ENCODE measurements around the gene CES5A. TPM values are rescaled to one million over a fixed set of nuclear protein-coding genes. Genes with fewer than 3 reads are reported as not detected.

The CES5A gene
- total RNA-seq, 2 donors from 2014 or later = not detected

DNA sequence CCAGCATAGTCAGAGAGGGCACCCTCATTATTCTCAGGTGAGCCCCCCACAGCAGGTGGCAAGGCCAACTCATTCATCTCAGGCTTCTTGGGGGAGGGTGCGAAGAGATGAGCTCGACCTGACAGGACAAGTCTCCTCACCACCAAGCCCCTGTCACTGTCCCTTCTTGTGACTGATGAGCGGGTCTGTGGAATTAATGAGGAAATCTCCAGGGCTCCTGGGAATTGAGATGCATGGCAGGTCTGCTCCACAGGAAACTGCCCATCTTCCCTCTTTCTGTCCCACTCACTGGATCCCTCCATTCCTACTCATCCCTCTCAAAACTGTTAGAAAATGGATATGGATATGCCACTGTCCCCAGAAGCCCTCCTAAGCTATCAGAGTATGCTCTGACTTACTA, 32.5 kb upstream of the CES5A start:
- intact Hi-C loops (cut with DNase I) = no loop called here
- Histone ChIP-seq H3K4me3 (no peak overlapping the region), H3K9me3 (no peaks in the 10 kb centered on the region)

DNA sequence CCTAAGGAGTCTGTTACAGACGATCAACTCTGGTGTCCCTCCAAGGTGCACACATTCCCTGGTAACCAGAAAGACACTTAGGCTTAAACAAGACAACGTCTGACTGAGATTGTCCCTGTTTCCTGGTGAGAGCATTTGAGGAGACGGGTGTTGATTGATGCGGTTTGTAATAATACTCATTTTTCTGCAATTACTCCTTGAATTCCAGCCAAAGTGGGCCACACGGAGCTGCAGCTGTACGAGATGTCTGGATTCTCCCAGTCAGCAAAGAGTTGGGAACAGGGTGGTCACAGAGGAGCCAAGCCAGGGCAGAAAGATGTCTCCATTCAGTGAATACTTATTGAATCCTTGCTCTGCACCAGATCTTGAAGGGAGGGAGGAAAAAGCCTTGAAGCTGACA, 30.9 kb upstream of the CES5A start:
- no peaks in the 10 kb centered on the region for H3K9me3 ChIP-seq

More for the DNA sequence above, 32.5 kb upstream of the CES5A start:
- DNase-seq = no peak
- Histone ChIP-seq H3K27ac (no peak overlapping the region), H3K27me3 (no peaks in the 10 kb centered on the region), H3K4me1 (no peaks in the 10 kb centered on the region), H3K9ac (ENCODE audit: low read depth in 2 of 2, low read length in 2 of 2) (no peak overlapping the region), H3K36me3 (no peaks in the 10 kb centered on the region)
- TF ChIP-seq, protein P1, sequence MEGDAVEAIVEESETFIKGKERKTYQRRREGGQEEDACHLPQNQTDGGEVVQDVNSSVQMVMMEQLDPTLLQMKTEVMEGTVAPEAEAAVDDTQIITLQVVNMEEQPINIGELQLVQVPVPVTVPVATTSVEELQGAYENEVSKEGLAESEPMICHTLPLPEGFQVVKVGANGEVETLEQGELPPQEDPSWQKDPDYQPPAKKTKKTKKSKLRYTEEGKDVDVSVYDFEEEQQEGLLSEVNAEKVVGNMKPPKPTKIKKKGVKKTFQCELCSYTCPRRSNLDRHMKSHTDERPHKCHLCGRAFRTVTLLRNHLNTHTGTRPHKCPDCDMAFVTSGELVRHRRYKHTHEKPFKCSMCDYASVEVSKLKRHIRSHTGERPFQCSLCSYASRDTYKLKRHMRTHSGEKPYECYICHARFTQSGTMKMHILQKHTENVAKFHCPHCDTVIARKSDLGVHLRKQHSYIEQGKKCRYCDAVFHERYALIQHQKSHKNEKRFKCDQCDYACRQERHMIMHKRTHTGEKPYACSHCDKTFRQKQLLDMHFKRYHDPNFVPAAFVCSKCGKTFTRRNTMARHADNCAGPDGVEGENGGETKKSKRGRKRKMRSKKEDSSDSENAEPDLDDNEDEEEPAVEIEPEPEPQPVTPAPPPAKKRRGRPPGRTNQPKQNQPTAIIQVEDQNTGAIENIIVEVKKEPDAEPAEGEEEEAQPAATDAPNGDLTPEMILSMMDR (IDR thresholded peaks at IDR 0.05) = no peak

DNA sequence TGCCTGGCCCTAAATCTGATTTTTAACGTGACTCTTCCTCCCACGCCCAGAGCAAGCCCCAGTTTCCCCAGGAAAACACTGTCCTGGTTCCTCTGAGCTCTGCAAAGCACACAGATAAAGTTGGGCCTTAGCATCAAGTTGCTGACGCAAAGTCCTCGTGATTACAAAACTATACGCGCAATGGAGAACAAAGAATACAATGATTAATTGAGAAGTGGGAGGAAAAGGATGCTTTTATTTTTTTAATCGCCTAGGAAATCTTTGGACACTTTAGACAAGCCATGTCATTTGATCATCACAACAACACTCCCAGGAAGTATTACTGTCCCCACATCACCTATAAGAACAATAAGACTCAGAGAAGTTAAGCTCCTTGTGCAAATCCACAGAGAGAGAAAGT, 30.5 kb upstream of the CES5A start:
- intact Hi-C loops (cut with DNase I) = no loop called here

More for the DNA sequence above, 30.9 kb upstream of the CES5A start:
- DNase-seq = no peak
- Histone ChIP-seq H3K27me3 (no peaks in the 10 kb centered on the region), H3K4me3 (no peak overlapping the region), H3K9ac (ENCODE audit: low read depth in 2 of 2, low read length in 2 of 2) (no peak overlapping the region), H3K36me3 (no peaks in the 10 kb centered on the region), H3K27ac (no peak overlapping the region), H3K4me1 (no peaks in the 10 kb centered on the region)
- intact Hi-C loops (cut with DNase I) = no loop called here
- TF ChIP-seq, protein P1 (IDR thresholded peaks at IDR 0.05) = no peak

DNA sequence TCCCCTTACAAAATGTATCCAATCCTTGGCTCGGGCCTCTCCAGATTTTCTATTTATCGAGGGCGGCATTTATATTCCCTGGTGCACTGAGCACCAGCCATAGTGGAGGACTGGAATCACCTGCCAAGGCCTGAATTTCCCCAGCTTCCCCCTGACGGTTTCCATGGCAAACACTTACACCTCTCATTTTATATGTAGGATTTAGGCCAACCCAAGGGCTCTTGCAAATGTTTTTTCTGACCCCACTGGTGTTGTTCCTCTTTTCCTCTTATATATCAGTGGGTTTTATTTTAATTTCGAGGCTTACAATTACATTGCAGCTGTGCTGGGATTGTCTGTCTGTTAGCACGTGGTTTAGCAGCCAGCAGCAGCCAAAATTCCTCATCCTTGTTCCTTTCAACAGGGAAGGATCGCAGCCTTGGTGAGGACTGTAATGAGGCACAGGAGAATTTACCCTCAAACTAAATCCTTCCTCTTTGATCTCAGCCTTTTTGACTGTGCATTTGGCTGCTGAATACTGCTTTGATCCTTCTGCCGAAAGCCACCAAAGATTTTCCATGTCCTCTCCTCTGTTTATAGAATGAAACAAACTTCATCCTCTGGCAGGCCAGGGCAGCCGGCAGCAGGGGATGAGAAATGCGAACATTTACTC, 26.5 kb upstream of the CES5A start:
- DNase-seq = no peak
- TF ChIP-seq, protein P1 (IDR thresholded peaks at IDR 0.05) = no peak
- Histone ChIP-seq H3K27me3 (no peaks in the 10 kb centered on the region), H3K4me3 (no peak overlapping the region), H3K4me1 (no peaks in the 10 kb centered on the region), H3K27ac (no peak overlapping the region), H3K9me3 (no peaks in the 10 kb centered on the region), H3K9ac (ENCODE audit: low read depth in 2 of 2, low read length in 2 of 2) (no peak overlapping the region), H3K36me3 (no peaks in the 10 kb centered on the region)
- intact Hi-C loops (cut with DNase I) = no loop called here

More for the DNA sequence above, 30.5 kb upstream of the CES5A start:
- Histone ChIP-seq H3K36me3 (no peaks in the 10 kb centered on the region), H3K27ac (no peak overlapping the region), H3K4me3 (no peak overlapping the region), H3K27me3 (no peaks in the 10 kb centered on the region), H3K4me1 (no peaks in the 10 kb centered on the region), H3K9ac (ENCODE audit: low read depth in 2 of 2, low read length in 2 of 2) (no peak overlapping the region), H3K9me3 (no peaks in the 10 kb centered on the region)
- DNase-seq = no peak
- TF ChIP-seq, protein P1 (IDR thresholded peaks at IDR 0.05) = no peak

DNA sequence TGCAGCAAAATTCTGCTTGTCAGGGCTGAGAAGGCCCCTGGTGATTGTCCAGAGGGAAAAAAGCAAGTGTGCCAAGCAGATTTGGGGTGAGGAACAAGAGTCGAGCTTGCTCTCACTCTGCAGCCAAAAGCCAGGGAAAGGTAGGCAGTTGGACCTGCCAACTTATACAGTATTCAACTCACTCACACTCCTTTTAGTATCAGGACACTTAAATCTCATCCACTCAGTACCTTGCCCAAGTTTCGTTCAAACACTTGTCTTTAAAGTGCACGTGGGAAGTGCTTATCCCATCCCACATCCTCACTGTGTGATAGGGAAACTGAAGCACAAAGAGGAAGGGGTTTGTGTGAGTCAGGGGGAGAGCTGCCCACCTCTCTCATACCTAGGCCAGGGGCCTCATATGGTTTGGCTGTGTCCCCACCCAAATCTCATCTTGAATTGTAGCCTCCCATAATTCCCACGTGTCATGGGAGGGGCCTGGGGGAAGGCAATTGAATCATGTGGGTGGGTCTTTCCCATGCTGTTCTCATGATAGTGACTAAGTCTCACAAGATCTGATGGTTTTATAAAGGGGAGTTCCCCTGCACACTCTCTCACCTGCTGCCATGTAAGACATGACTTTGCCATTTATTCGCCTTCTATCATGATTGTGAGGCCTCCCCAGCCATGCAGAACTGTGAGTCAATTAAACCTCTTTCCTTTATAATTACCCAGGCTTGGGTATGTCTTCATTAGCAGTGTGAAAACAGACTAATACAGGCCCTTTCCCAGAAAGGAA, 25.6 kb upstream of the CES5A start:
- Histone ChIP-seq H3K4me3 (no peak overlapping the region), H3K4me1 (no peaks in the 10 kb centered on the region), H3K27ac (no peak overlapping the region), H3K27me3 (no peaks in the 10 kb centered on the region), H3K9me3 (no peaks in the 10 kb centered on the region), H3K36me3 (no peaks in the 10 kb centered on the region), H3K9ac (ENCODE audit: low read depth in 2 of 2, low read length in 2 of 2) (no peak overlapping the region)
- intact Hi-C loops (cut with DNase I) = no loop called here
- TF ChIP-seq, protein P1 (IDR thresholded peaks at IDR 0.05) = no peak
- DNase-seq = no peak
